GM13977 (cell line): ENCODE measurements around the gene CROCC2.

Experiments used
- DNase-seq: peaks from one replicate; pipeline ENCODE4 v3.0.0; 2012; ENCODE audit warnings: low spot score
- CTCF ChIP-seq: IDR thresholded peaks from 2 replicates; pipeline ENCODE4 v1.5.1; 2012; ENCODE audit warnings: mild to moderate bottlenecking, control low read depth; ENCODE audit not compliant: insufficient read depth; ENCODE audit errors: extremely low read depth, missing control alignments
- in situ Hi-C: fragments of 300-500 bp; cut with MboI; formaldehyde crosslinking; loops from one replicate; pipeline ENCODE4 v1.12.0; 2022; ENCODE audit warnings: low sequenced_read_pairs, low pct_unique_long_range_greater_than_20kb, mixed read lengths, inconsistent platforms; ENCODE audit not compliant: unreplicated experiment

Gene CROCC2

GRCh38 chr2:240906911-240907590 is 915 bp downstream of the CROCC2 start:
- in situ Hi-C loops, result no loop called here
- no peak for TF ChIP-seq CTCF
- no peak for DNase-seq

- TF ChIP-seq CTCF, result no peak
- no peak for DNase-seq
- in situ Hi-C loops, result no loop called here
Observed at GRCh38 chr2:240909216-240909974, 3.3 kb downstream of the CROCC2 start.

- no peak for DNase-seq
- in situ Hi-C loops, result no loop called here
- TF ChIP-seq CTCF, result no peak
Observed at GRCh38 chr2:240911641-240912265, 5.6 kb downstream of the CROCC2 start.

GRCh38 chr2:240912878-240913809 is 7.0 kb downstream of the CROCC2 start:
- in situ Hi-C loops, result no loop called here
- no peak for DNase-seq
- TF ChIP-seq CTCF, result no peak

- DNase-seq, result peak; percentile 89
- in situ Hi-C loops, result no loop called here
Observed at GRCh38 chr2:240913810-240914644, 7.9 kb downstream of the CROCC2 start.

More at GRCh38 chr2:240913810-240914644, 7.9 kb downstream of the CROCC2 start:
- TF ChIP-seq CTCF, result peak; percentile 92
